Stimulated activated CD4-positive, alpha-beta T cell treated with anti-CD3 and anti-CD28 coated beads, Interleukin-12 subunit alpha, Interleukin-12 subunit beta, amount 100 ng/mL, for 24 hours (primary cell): ENCODE results near the gene IGSF9B.

Experiments used
- DNase-seq, 2 experiments: peaks; one replicate each; pipeline ENCODE4 v3.0.0-alpha.2; 2020; ENCODE audit warnings: low read depth in 2 of 2

Gene IGSF9B

GRCh38 chr11:133953999-133954398 lies 2.8 kb downstream of the IGSF9B start:
- no peak for DNase-seq

GRCh38 chr11:133953547-133953946 lies 3.2 kb downstream of the IGSF9B start:
- DNase-seq = no peak

GRCh38 chr11:133952199-133953190 lies 4.3 kb downstream of the IGSF9B start:
- DNase-seq = no peak

- DNase-seq = no peak
Measured at GRCh38 chr11:133951327-133952198, 5.2 kb downstream of the IGSF9B start.

GRCh38 chr11:133950874-133951326 lies 5.9 kb downstream of the IGSF9B start:
- DNase-seq = no peak

GRCh38 chr11:133950421-133950820 lies 6.3 kb downstream of the IGSF9B start:
- DNase-seq = no peak

GRCh38 chr11:133949129-133949528 lies 7.6 kb downstream of the IGSF9B start:
- no peak for DNase-seq

GRCh38 chr11:133948711-133949110 lies 8.1 kb downstream of the IGSF9B start:
- DNase-seq = no peak

GRCh38 chr11:133947321-133947756 lies 9.4 kb downstream of the IGSF9B start:
- DNase-seq = peak in 1 of 2 experiments; percentile 45

GRCh38 chr11:133946541-133947318 lies 10.0 kb downstream of the IGSF9B start:
- no peak for DNase-seq

- no peak for DNase-seq
Measured at GRCh38 chr11:133946051-133946450, 10.7 kb downstream of the IGSF9B start.

GRCh38 chr11:133945087-133945974 lies 11.4 kb downstream of the IGSF9B start:
- peak; percentile 61 to 72 for DNase-seq

GRCh38 chr11:133943950-133944698 lies 12.6 kb downstream of the IGSF9B start:
- DNase-seq = no peak

- no peak for DNase-seq
Measured at GRCh38 chr11:133942577-133942976, 14.2 kb downstream of the IGSF9B start.

- DNase-seq = no peak
Measured at GRCh38 chr11:133941546-133941945, 15.2 kb downstream of the IGSF9B start.

GRCh38 chr11:133940034-133940433 lies 16.7 kb downstream of the IGSF9B start:
- DNase-seq = no peak

GRCh38 chr11:133939558-133939957 lies 17.2 kb downstream of the IGSF9B start:
- DNase-seq = no peak

- no peak for DNase-seq
Measured at GRCh38 chr11:133938166-133938565, 18.6 kb downstream of the IGSF9B start.

- DNase-seq = no peak
Measured at GRCh38 chr11:133937468-133937867, 19.3 kb downstream of the IGSF9B start.

- DNase-seq = no peak
Measured at GRCh38 chr11:133937015-133937414, 19.8 kb downstream of the IGSF9B start.
